ENCODE measurements around the gene ACSF2.

GRCh38 chr17:50498021-50498874, 72.2 kb downstream of the ACSF2 start:
- TF ChIP-seq CTCF (optimal IDR thresholded peaks at IDR 0.05 in 1 of 3, IDR thresholded peaks at IDR 0.05 in 1 of 3, conservative IDR thresholded peaks at IDR 0.05 in 1 of 3; ENCODE audit: extremely low read depth in 1 of 3, insufficient read depth in 2 of 3, low read length in 3 of 3) (no peak), EZH2 (IDR thresholded peaks at IDR 0.05; ENCODE audit: low read length) (no peak)
